ENCODE measurements around the gene BTBD10.

The BTBD10 gene

GRCh38 chr11:13462901-13463778, at the start of gene BTBD10:
TSS of gene BTBD10 (minus strand) at chr11:13463222. CDS start at chr11:13445124, 18,098 bp downstream.
- Histone ChIP-seq H3K36me3 (no peaks in the 10 kb centered on the region), H3K27me3 (peaks cover 8% of the 10 kb centered on the region), H3K4me1 (ENCODE audit: control insufficient read depth in 1 of 2, insufficient read depth in 1 of 2, low read depth in 1 of 2, low read length in 1 of 2) (peaks cover 50 to 51% of the 10 kb centered on the region in 2 experiments), H3K27ac (peak within 1 kb of the TSS; percentile 92), H3K9me3 (no peaks in the 10 kb centered on the region), H3K4me3 (ENCODE audit: low read depth in 1 of 2, low read length in 1 of 2) (peak within 1 kb of the TSS; percentile 80 to 94)
- TF ChIP-seq CTCF (IDR thresholded peaks at IDR 0.05), result peak; percentile 40

DNA sequence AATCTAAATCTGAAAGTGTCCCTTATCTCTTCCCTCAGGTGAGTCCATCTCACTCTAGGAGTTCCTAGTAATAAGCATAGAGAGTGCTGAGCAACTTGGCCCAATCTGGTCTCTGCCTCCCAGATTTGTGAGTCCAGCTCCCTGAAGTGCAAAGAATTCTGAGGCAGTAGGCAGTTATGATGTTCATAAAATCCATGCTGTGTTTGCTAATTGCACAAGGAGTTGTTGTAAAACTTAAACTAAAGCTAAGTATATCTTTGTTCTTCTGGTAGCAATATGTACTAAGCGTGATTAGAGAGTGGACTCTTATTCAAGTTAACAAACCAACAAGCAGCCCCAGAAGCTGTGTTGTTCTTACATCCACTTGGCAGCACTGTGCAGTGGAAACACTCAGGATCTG, 40.4 kb upstream of the BTBD10 start:
- Histone ChIP-seq H3K36me3 (no peaks in the 10 kb centered on the region), H3K27ac (no peak overlapping the region), H3K27me3 (peaks cover 11% of the 10 kb centered on the region), H3K4me1 (ENCODE audit: control insufficient read depth in 1 of 2, insufficient read depth in 1 of 2, low read depth in 1 of 2, low read length in 1 of 2) (no peaks in the 10 kb centered on the region), H3K4me3 (ENCODE audit: low read depth in 1 of 2, low read length in 1 of 2) (no peak overlapping the region), H3K9me3 (no peaks in the 10 kb centered on the region)
- no peak for TF ChIP-seq CTCF (IDR thresholded peaks at IDR 0.05)

GRCh38 chr11:13502492-13502891, 39.5 kb upstream of the BTBD10 start:
- H3K4me3 ChIP-seq (ENCODE audit: low read depth in 1 of 2, low read length in 1 of 2), result no peak overlapping the region
- no peak for TF ChIP-seq CTCF (IDR thresholded peaks at IDR 0.05)
- no peaks in the 10 kb centered on the region for H3K4me1 ChIP-seq (ENCODE audit: control insufficient read depth in 1 of 2, insufficient read depth in 1 of 2, low read depth in 1 of 2, low read length in 1 of 2)
- no peaks in the 10 kb centered on the region for H3K36me3 ChIP-seq
- no peak overlapping the region for H3K27ac ChIP-seq
- no peaks in the 10 kb centered on the region for H3K9me3 ChIP-seq
- H3K27me3 ChIP-seq, result peaks cover 12% of the 10 kb centered on the region

DNA sequence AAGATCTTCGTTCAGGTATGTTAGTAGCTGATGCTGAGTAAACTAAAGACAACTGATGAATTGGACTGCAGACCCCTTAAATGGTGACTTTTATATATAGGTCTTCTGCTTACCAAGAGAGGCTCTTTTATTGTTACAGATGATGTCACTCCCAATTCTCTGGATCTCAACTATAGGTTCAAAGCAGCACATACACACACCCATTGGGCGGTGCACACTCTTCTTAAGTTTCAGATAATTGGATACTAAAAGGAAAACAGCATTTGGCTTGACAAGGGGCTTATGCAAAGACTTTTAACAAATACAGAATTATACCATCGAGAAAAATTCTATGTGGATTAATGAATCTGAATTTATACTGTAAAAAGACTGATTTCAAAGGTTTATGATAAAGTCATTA, 32.9 kb upstream of the BTBD10 start, which contains the start of gene PTH:
PTH (minus strand) TSS at position 69 of the 400 bp plus-strand sequence. CDS start 3,142 bp downstream, outside the sequence.
- Histone ChIP-seq H3K4me1 (ENCODE audit: control insufficient read depth in 1 of 2, insufficient read depth in 1 of 2, low read depth in 1 of 2, low read length in 1 of 2) (no peaks in the 10 kb centered on the region), H3K4me3 (ENCODE audit: low read depth in 1 of 2, low read length in 1 of 2) (no peak within 1 kb of the TSS), H3K27ac (no peak within 1 kb of the TSS), H3K27me3 (peaks cover 41% of the 10 kb centered on the region), H3K36me3 (no peaks in the 10 kb centered on the region), H3K9me3 (no peaks in the 10 kb centered on the region)
- TF ChIP-seq CTCF (IDR thresholded peaks at IDR 0.05), result no peak

DNA sequence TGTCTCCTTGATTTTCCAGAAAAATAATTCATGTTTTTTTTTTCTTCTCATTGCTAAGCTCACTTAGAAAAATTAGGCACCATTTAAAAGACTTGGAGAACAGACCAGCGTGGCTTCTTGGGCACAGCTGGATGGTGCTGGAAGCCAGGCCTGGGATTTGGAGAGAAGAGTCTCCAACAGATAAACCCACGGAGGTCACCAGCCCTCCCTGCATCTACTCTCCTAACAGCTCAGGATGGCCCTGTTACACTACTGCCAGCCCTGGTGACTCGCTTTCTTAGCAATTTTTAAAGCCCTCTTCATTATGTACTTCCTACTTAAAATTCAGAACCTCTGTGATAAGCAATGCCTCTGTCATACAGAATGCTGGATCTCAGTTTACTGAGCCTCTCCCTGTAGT, 31.0 kb upstream of the BTBD10 start:
- H3K9me3 ChIP-seq, result no peaks in the 10 kb centered on the region
- H3K4me1 ChIP-seq (ENCODE audit: control insufficient read depth in 1 of 2, insufficient read depth in 1 of 2, low read depth in 1 of 2, low read length in 1 of 2), result no peaks in the 10 kb centered on the region
- no peaks in the 10 kb centered on the region for H3K36me3 ChIP-seq
- H3K27ac ChIP-seq, result no peak overlapping the region
- no peak for TF ChIP-seq CTCF (IDR thresholded peaks at IDR 0.05)
- no peak overlapping the region for H3K4me3 ChIP-seq (ENCODE audit: low read depth in 1 of 2, low read length in 1 of 2)
- peaks cover 41% of the 10 kb centered on the region for H3K27me3 ChIP-seq

All from neutrophil (primary cell).